Measurements from ENCODE around the gene TP53INP2.

DNA sequence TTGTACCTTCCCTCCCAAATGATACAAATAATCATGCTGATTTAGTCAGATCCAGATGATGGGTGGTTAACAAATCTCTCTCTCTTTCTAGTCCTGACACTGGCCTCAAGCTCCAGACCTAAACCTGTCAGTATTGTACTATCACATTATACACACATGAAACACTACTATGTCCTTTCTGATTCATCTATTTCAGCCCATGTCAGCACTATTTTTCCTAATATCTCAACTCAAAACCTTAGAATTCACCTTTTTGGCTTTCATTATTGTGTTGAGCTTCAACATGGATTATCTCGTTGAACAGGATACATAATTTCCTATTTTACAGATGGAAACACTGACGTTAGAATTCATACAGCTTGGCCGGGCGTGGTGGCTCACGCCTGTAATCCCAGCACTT lies 30.7 kb upstream of the TP53INP2 start:
- TF ChIP-seq YY1 (IDR thresholded peaks at IDR 0.05; ENCODE audit: insufficient read depth, insufficient read length) = no peak
- TF ChIP-seq ZNF274 (IDR thresholded peaks at IDR 0.05; ENCODE audit: low read depth, low read length) = no peak

Measured in NT2/D1 (cell line).